Limb (tissue), 2 donors: ENCODE data around the gene IDH3G.

Experiments
- DNase-seq, 2 donors: peaks; one replicate each; pipeline ENCODE4 v3.0.0-alpha.2; 2016; ENCODE audit errors: extremely low spot score in 2 of 2

IDH3G gene

GRCh38 chrX:153736071-153736820, 57.9 kb downstream of the IDH3G start:
- no peak for DNase-seq
